ENCODE measurements around the gene KRT34.
"Not testable (repeated sequence)": the region's sequence is repeated elsewhere in the genome, so short reads cannot be mapped to it uniquely, and the experiment has no call there.

- not testable (repeated sequence) for TF ChIP-seq CTCF (conservative IDR thresholded peaks at IDR 0.05; ENCODE audit: low read depth, low read length); EZH2 (IDR thresholded peaks at IDR 0.05; ENCODE audit: low read length, unreplicated experiment); EZH2phosphoT487 (IDR thresholded peaks at IDR 0.05; ENCODE audit: borderline replicate concordance, low read length)
Observed at GRCh38 chr17:41430376-41430775, 48.3 kb upstream of the KRT34 start.

Measured in PC-3 (cell line).